Sigmoid colon (tissue), 3 donors: ENCODE data around the gene ARSD.

Experiments used
- POLR2A ChIP-seq, 2 donors: fragments of 450-650 bp; IDR thresholded peaks; one replicate each; pipeline ENCODE4 v1.6.1; 2016; ENCODE audit warnings: antibody characterized with exemption in 2 of 2, mild to moderate bottlenecking in 2 of 2, moderate library complexity in 2 of 2
- TF ChIP-seq, protein P1 (sequence below), 4 experiments: fragments of 450-650 bp in 3 of 4; fragments of 200-600 bp in 1 of 4; IDR thresholded peaks; one replicate each; pipeline ENCODE4 v1.5.1; 2016 to 2019; ENCODE audit warnings: antibody characterized with exemption in 4 of 4, mild to moderate bottlenecking in 3 of 4, moderate library complexity in 2 of 4

DNA sequence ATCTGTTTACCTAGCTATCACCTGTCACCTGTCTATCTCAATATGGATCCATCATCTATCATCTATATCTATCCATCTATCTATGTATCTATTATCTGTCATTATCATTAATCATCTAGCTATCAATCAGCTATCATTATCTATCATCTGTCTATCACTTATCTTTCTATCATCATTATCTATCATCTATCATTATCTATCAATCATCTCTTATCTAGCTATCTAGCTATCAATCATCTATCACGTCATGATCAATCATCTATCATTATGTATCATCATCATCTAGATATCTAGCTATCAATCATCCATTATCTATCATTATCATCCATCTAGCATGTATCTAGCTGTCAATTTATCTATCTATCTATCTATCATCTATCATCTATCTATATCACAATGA is 7.9 kb downstream of the ARSD start:
- no peak for TF ChIP-seq POLR2A (IDR thresholded peaks at IDR 0.05)
- TF ChIP-seq, protein P1, sequence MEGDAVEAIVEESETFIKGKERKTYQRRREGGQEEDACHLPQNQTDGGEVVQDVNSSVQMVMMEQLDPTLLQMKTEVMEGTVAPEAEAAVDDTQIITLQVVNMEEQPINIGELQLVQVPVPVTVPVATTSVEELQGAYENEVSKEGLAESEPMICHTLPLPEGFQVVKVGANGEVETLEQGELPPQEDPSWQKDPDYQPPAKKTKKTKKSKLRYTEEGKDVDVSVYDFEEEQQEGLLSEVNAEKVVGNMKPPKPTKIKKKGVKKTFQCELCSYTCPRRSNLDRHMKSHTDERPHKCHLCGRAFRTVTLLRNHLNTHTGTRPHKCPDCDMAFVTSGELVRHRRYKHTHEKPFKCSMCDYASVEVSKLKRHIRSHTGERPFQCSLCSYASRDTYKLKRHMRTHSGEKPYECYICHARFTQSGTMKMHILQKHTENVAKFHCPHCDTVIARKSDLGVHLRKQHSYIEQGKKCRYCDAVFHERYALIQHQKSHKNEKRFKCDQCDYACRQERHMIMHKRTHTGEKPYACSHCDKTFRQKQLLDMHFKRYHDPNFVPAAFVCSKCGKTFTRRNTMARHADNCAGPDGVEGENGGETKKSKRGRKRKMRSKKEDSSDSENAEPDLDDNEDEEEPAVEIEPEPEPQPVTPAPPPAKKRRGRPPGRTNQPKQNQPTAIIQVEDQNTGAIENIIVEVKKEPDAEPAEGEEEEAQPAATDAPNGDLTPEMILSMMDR (IDR thresholded peaks at IDR 0.05), result no peak
